ENCODE data around the gene UBE2F. TPM values are rescaled to one million over a fixed set of nuclear protein-coding genes. Genes with fewer than 3 reads are reported as not detected.

UBE2F gene
- total and polyA plus RNA-seq, 2 experiments from 2014 or later, result 52.8 to 66.7 TPM

GRCh38 chr2:238038203-238038602 is 71.4 kb downstream of the UBE2F start:
- Histone ChIP-seq H4K20me1 (ENCODE audit: insufficient read depth, poor library complexity, severe bottlenecking) (no peaks in the 10 kb centered on the region), H3K27me3 (no peaks in the 10 kb centered on the region), H3K4me2 (no peak overlapping the region), H3K9me3 (ENCODE audit: low read depth) (no peaks in the 10 kb centered on the region), H3K9me2 (replicated peaks; ENCODE audit: insufficient read depth) (no peaks in the 10 kb centered on the region), H3K36me3 (replicated peaks; ENCODE audit: insufficient read depth, low read depth) (no peaks in the 10 kb centered on the region), H3K27ac (no peak overlapping the region), H3K79me2 (no peaks in the 10 kb centered on the region), H3K4me1 (ENCODE audit: insufficient read depth) (no peaks in the 10 kb centered on the region), H2AFZ (no peak overlapping the region), H3K4me3 (no peak overlapping the region)
- DNase-seq (ENCODE audit: low spot score), result no peak
- WGBS (ENCODE audit: low lambda C conversion rate, missing lambda C conversion rate), result 100% methylated on average over 8 of the region's 8 CpGs
- no peak for TF ChIP-seq CTCF (IDR thresholded peaks at IDR 0.05; ENCODE audit: poor library complexity)
- no peak for TF ChIP-seq EZH2phosphoT487 (IDR thresholded peaks at IDR 0.05; ENCODE audit: low read depth, severe bottlenecking, unreplicated experiment)
- no peak for TF ChIP-seq EZH2 (IDR thresholded peaks at IDR 0.05; ENCODE audit: borderline replicate concordance)

DNA sequence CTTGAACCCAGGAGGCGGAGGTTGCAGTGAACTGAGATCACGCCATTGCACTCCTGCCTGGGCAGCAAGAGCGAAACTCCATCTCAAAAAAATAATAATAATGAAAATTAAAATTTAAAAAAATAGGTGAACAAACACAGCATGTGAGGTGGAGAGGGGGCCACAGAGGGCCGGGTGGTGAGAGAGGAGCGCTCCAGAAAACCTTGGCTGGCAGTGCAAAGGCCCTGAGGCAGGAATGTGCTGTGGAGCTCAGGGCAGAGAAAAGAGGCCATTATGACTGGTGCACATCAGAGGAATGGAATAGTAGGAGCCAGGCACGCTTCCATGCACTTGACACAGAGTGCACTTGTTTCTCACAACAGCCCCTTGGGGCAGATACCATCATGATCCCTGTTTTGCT is 72.3 kb downstream of the UBE2F start:
- no peaks in the 10 kb centered on the region for H3K79me2 ChIP-seq
- no peaks in the 10 kb centered on the region for H3K9me2 ChIP-seq (replicated peaks; ENCODE audit: insufficient read depth)
- 84% methylated on average over 6 of the region's 6 CpGs for WGBS (ENCODE audit: low lambda C conversion rate, missing lambda C conversion rate)
- H4K20me1 ChIP-seq (ENCODE audit: insufficient read depth, poor library complexity, severe bottlenecking), result no peaks in the 10 kb centered on the region
- no peaks in the 10 kb centered on the region for H3K36me3 ChIP-seq (replicated peaks; ENCODE audit: insufficient read depth, low read depth)
- no peak overlapping the region for H3K27ac ChIP-seq
- H3K9me3 ChIP-seq (ENCODE audit: low read depth), result no peaks in the 10 kb centered on the region
- TF ChIP-seq EZH2phosphoT487 (IDR thresholded peaks at IDR 0.05; ENCODE audit: low read depth, severe bottlenecking, unreplicated experiment) (no peak), CTCF (IDR thresholded peaks at IDR 0.05; ENCODE audit: poor library complexity) (no peak), EZH2 (IDR thresholded peaks at IDR 0.05; ENCODE audit: borderline replicate concordance) (no peak)
- no peaks in the 10 kb centered on the region for H3K4me1 ChIP-seq (ENCODE audit: insufficient read depth)
- H3K27me3 ChIP-seq, result no peaks in the 10 kb centered on the region
- no peak overlapping the region for H3K4me3 ChIP-seq
- H2AFZ ChIP-seq, result no peak overlapping the region
- H3K4me2 ChIP-seq, result no peak overlapping the region
- DNase-seq (ENCODE audit: low spot score), result no peak

- no peak for DNase-seq (ENCODE audit: low spot score)
- H3K4me1 ChIP-seq (ENCODE audit: insufficient read depth), result no peaks in the 10 kb centered on the region
- no peak overlapping the region for H3K4me2 ChIP-seq
- no peaks in the 10 kb centered on the region for H3K27me3 ChIP-seq
- no peaks in the 10 kb centered on the region for H3K9me2 ChIP-seq (replicated peaks; ENCODE audit: insufficient read depth)
- no peaks in the 10 kb centered on the region for H3K9me3 ChIP-seq (ENCODE audit: low read depth)
- H3K4me3 ChIP-seq, result no peak overlapping the region
- H3K79me2 ChIP-seq, result no peaks in the 10 kb centered on the region
- H3K36me3 ChIP-seq (replicated peaks; ENCODE audit: insufficient read depth, low read depth), result no peaks in the 10 kb centered on the region
- TF ChIP-seq CTCF (IDR thresholded peaks at IDR 0.05; ENCODE audit: poor library complexity) (no peak), EZH2 (IDR thresholded peaks at IDR 0.05; ENCODE audit: borderline replicate concordance) (no peak), EZH2phosphoT487 (IDR thresholded peaks at IDR 0.05; ENCODE audit: low read depth, severe bottlenecking, unreplicated experiment) (no peak)
- no peak overlapping the region for H3K27ac ChIP-seq
- no peak overlapping the region for H2AFZ ChIP-seq
- 92% methylated on average over 11 of the region's 11 CpGs for WGBS (ENCODE audit: low lambda C conversion rate, missing lambda C conversion rate)
- no peaks in the 10 kb centered on the region for H4K20me1 ChIP-seq (ENCODE audit: insufficient read depth, poor library complexity, severe bottlenecking)
Measured at GRCh38 chr2:238039985-238040384, 73.2 kb downstream of the UBE2F start.

GRCh38 chr2:238040918-238041317 is 74.1 kb downstream of the UBE2F start:
- H3K9me2 ChIP-seq (replicated peaks; ENCODE audit: insufficient read depth), result no peaks in the 10 kb centered on the region
- over 99% methylated on average over 9 of the region's 9 CpGs for WGBS (ENCODE audit: low lambda C conversion rate, missing lambda C conversion rate)
- H4K20me1 ChIP-seq (ENCODE audit: insufficient read depth, poor library complexity, severe bottlenecking), result no peaks in the 10 kb centered on the region
- H3K27me3 ChIP-seq, result no peaks in the 10 kb centered on the region
- H3K27ac ChIP-seq, result no peak overlapping the region
- no peak overlapping the region for H2AFZ ChIP-seq
- no peaks in the 10 kb centered on the region for H3K9me3 ChIP-seq (ENCODE audit: low read depth)
- no peaks in the 10 kb centered on the region for H3K79me2 ChIP-seq
- H3K4me2 ChIP-seq, result no peak overlapping the region
- H3K4me1 ChIP-seq (ENCODE audit: insufficient read depth), result no peaks in the 10 kb centered on the region
- DNase-seq (ENCODE audit: low spot score), result no peak
- no peak overlapping the region for H3K4me3 ChIP-seq
- H3K36me3 ChIP-seq (replicated peaks; ENCODE audit: insufficient read depth, low read depth), result no peaks in the 10 kb centered on the region
- TF ChIP-seq EZH2phosphoT487 (IDR thresholded peaks at IDR 0.05; ENCODE audit: low read depth, severe bottlenecking, unreplicated experiment), result no peak
- TF ChIP-seq EZH2 (IDR thresholded peaks at IDR 0.05; ENCODE audit: borderline replicate concordance), result no peak
- TF ChIP-seq CTCF (IDR thresholded peaks at IDR 0.05; ENCODE audit: poor library complexity), result no peak
